Cortex of kidney (tissue), 1 donor: ENCODE results near the gene TTC17.
A peak's percentile ranks its signal among the peaks of the same experiment; 100 is the strongest.
"Not testable (repeated sequence)": the region's sequence is repeated elsewhere in the genome, so short reads cannot be mapped to it uniquely, and the experiment has no call there.

ENCODE experiments used
- DNase-seq: peaks from one replicate; lab custom pipeline; 2025; lab: John Stamatoyannopoulos, UW

The TTC17 gene

GRCh38 chr11:43358801-43359421 is at the start of gene TTC17:
TSS of gene TTC17 (plus strand) at chr11:43358920. CDS start at chr11:43358955, 35 bp downstream.
- peak; percentile 19 for DNase-seq

- DNase-seq, result no peak
Observed at GRCh38 chr11:43311791-43312607, 46.7 kb upstream of the TTC17 start, which contains the start of gene API5. TSS of gene API5 (plus strand) at chr11:43311996. CDS start at chr11:43312128, 132 bp downstream.

- DNase-seq, result no peak
Observed at GRCh38 chr11:43315966-43316365, 42.8 kb upstream of the TTC17 start.

GRCh38 chr11:43316451-43316850 is 42.3 kb upstream of the TTC17 start:
- no peak for DNase-seq

GRCh38 chr11:43327987-43328386 is 30.7 kb upstream of the TTC17 start:
- DNase-seq, result no peak

- DNase-seq, result no peak
Observed at GRCh38 chr11:43328482-43328881, 30.2 kb upstream of the TTC17 start.

GRCh38 chr11:43341159-43341558 is 17.6 kb upstream of the TTC17 start:
- DNase-seq, result no peak

GRCh38 chr11:43351426-43351825 is 7.3 kb upstream of the TTC17 start:
- DNase-seq, result not testable (repeated sequence)

- no peak for DNase-seq
Observed at GRCh38 chr11:43354311-43354710, 4.4 kb upstream of the TTC17 start.

GRCh38 chr11:43356336-43356735 is 2.4 kb upstream of the TTC17 start:
- DNase-seq, result no peak

- no peak for DNase-seq
Observed at GRCh38 chr11:43358279-43358800, 380 bp upstream of the TTC17 start.

GRCh38 chr11:43359422-43359818 is 700 bp downstream of the TTC17 start:
- DNase-seq, result no peak

- DNase-seq, result no peak
Observed at GRCh38 chr11:43360361-43361032, 1.8 kb downstream of the TTC17 start.

GRCh38 chr11:43366677-43367076 is 8.0 kb downstream of the TTC17 start:
- no peak for DNase-seq

- DNase-seq, result no peak
Observed at GRCh38 chr11:43367382-43368178, 8.9 kb downstream of the TTC17 start.

- no peak for DNase-seq
Observed at GRCh38 chr11:43376065-43376464, 17.3 kb downstream of the TTC17 start.

- no peak for DNase-seq
Observed at GRCh38 chr11:43376594-43376993, 17.9 kb downstream of the TTC17 start.

- DNase-seq, result no peak
Observed at GRCh38 chr11:43377389-43377788, 18.7 kb downstream of the TTC17 start.

- DNase-seq, result no peak
Observed at GRCh38 chr11:43378897-43379296, 20.2 kb downstream of the TTC17 start.

- no peak for DNase-seq
Observed at GRCh38 chr11:43381802-43382201, 23.1 kb downstream of the TTC17 start.

- no peak for DNase-seq
Observed at GRCh38 chr11:43382614-43383013, 23.9 kb downstream of the TTC17 start.

- no peak for DNase-seq
Observed at GRCh38 chr11:43384393-43384792, 25.7 kb downstream of the TTC17 start.
